ENCODE results near the gene GCG.

DNA sequence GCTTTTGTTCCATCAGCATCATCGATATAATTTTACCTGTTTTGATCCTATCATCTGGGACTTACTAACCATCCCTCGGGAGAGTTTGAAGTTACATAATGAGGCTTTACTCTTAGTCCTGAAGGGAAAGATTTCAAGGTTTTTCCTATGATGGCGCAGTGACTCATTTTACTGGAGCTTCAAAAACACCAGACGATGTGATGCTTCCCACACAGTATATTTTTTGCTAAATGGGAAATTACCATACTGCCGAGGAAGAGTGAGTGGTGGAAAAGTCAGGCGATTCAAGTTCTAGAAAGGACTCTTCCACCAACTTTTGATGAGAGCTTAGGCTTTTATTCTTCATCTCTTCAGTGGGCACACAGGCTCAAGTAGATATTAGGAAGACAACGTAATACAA, 44.6 kb upstream of the GCG start:
- TF ChIP-seq, protein P1, sequence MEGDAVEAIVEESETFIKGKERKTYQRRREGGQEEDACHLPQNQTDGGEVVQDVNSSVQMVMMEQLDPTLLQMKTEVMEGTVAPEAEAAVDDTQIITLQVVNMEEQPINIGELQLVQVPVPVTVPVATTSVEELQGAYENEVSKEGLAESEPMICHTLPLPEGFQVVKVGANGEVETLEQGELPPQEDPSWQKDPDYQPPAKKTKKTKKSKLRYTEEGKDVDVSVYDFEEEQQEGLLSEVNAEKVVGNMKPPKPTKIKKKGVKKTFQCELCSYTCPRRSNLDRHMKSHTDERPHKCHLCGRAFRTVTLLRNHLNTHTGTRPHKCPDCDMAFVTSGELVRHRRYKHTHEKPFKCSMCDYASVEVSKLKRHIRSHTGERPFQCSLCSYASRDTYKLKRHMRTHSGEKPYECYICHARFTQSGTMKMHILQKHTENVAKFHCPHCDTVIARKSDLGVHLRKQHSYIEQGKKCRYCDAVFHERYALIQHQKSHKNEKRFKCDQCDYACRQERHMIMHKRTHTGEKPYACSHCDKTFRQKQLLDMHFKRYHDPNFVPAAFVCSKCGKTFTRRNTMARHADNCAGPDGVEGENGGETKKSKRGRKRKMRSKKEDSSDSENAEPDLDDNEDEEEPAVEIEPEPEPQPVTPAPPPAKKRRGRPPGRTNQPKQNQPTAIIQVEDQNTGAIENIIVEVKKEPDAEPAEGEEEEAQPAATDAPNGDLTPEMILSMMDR (IDR thresholded peaks at IDR 0.05; ENCODE audit: control extremely low read depth in 1 of 3, insufficient read depth in 1 of 3, low read depth in 1 of 3, low read length in 3 of 3), result no peak
- no peak for TF ChIP-seq POLR2AphosphoS5 (IDR thresholded peaks at IDR 0.05; ENCODE audit: low read depth, low read length)
- TF ChIP-seq EGR1 (IDR thresholded peaks at IDR 0.05; ENCODE audit: borderline replicate concordance, low read depth, low read length), result no peak
- TF ChIP-seq POLR2A (IDR thresholded peaks at IDR 0.05; ENCODE audit: control extremely low read depth in 1 of 2, low read depth in 2 of 2, low read length in 2 of 2), result no peak
- TF ChIP-seq YY1 (IDR thresholded peaks at IDR 0.05; ENCODE audit: low read depth, low read length), result no peak
- TF ChIP-seq PHF8 (conservative IDR thresholded peaks at IDR 0.05; ENCODE audit: low read depth, low read length), result no peak
- TF ChIP-seq TBP (IDR thresholded peaks at IDR 0.05; ENCODE audit: low read depth, low read length), result no peak

Data from H1 (cell line).